Ureter (tissue), 1 donor: ENCODE measurements around the gene PARD3. TPM values are rescaled to one million over a fixed set of nuclear protein-coding genes. Genes with fewer than 3 reads are reported as not detected.
"Not testable (repeated sequence)": the region's sequence is repeated elsewhere in the genome, so short reads cannot be mapped to it uniquely, and the experiment has no call there.

Source experiments
- DNase-seq: peaks from one replicate; pipeline ENCODE4 v3.0.0-alpha.2; 2020; ENCODE audit warnings: low spot score
- total RNA-seq: library from RNA; stranded (reverse); gene quantifications from one replicate; pipeline ENCODE4 v1.2.4, GENCODE V29; 2023
- donor health status: DM: yes; HTN: yes; CAD: no.

The PARD3 gene
- total RNA-seq, 1 donor from 2014 or later: 73.5 TPM

DNA sequence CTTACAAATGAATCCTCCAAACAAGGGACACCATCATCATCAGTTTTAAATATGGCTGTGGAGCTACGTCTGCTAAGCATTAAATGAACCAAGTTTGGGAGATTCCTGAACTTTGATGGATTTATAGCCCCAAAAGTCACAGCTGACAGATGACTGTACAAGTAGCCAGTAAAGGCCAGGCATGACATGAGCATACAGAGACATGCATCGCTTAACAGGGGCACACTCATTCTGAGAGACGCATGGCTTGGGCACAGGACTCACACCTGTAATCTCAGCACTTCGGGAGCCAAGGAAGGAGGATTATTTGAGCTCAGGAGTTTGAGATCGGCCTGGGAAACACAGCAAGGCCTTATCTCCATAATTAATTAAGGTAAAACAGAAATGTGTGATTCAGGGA, 166.2 kb downstream of the PARD3 start:
- DNase-seq: no peak

DNA sequence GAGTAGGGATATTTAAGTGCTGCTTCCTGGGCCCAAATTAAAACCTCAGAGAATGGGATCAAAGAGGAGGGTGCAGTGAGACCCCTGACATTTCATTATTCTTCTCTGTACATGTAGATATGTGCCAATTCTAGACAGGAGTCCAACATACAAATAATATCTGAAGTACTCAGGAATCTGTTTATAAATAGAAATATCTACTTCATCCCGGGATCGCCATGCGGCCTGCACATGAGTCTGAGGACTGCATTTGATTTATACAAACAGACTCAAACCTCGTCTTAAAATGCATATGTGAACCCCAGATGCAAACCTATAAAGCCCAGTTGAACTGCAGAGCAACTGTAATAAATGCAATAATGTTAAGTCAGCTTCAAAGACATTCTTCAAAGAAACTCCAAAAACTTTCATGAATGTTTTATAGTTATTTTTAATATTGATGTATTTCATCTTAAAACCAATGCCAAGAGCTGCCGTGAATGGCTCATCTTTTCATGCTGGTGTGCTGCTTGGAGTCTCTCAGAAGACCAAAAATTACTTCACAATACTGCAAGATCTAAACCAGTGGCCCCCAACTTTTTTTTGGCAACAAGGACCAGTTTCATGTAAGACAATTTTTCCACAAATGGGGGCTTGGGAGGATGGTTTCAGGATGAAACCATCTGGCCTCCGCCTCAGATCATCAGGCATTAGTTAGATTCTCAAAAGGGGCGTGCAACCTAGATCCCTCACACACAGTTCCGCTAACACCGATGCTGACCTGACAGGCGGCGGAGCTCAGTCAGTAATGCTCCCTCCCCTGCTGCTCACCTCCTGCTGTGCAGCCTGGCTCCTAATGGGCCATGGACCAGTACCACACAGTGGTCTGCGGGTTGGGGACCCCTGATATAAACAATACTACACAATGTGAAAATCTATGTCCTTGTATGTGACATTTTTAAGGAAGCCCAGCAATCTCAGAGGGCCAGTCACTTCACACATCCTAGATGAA, 166.9 kb downstream of the PARD3 start:
- peak; percentile 29 for DNase-seq

DNA sequence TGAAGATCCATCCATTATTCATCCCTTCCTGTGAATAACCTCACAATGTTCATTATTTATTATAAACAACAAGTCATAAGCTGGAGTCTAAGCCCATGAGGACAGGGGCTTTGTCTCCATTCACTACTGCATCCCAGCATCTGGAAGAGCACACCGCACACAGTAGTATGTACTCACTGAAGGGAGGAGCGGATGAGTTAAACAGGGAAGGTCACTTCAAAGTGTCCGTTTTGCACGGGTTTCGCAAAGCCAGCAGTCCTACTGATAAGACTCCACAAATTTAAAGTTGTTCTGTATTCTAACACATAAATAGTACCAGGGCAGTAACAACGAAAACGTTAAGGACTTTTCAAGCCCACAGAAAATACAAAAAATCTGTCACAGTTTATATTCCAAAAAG, 167.9 kb downstream of the PARD3 start:
- peak; percentile 7 for DNase-seq

GRCh38 chr10:34646331-34646730, 168.8 kb downstream of the PARD3 start:
- DNase-seq: no peak

GRCh38 chr10:34644815-34645214, 170.3 kb downstream of the PARD3 start:
- not testable (repeated sequence) for DNase-seq

- no peak for DNase-seq
Observed at GRCh38 chr10:34644224-34644623, 170.9 kb downstream of the PARD3 start.

- DNase-seq: no peak
Observed at GRCh38 chr10:34643620-34644019, 171.5 kb downstream of the PARD3 start.

- no peak for DNase-seq
Observed at GRCh38 chr10:34641913-34642558, 173.1 kb downstream of the PARD3 start.

DNA sequence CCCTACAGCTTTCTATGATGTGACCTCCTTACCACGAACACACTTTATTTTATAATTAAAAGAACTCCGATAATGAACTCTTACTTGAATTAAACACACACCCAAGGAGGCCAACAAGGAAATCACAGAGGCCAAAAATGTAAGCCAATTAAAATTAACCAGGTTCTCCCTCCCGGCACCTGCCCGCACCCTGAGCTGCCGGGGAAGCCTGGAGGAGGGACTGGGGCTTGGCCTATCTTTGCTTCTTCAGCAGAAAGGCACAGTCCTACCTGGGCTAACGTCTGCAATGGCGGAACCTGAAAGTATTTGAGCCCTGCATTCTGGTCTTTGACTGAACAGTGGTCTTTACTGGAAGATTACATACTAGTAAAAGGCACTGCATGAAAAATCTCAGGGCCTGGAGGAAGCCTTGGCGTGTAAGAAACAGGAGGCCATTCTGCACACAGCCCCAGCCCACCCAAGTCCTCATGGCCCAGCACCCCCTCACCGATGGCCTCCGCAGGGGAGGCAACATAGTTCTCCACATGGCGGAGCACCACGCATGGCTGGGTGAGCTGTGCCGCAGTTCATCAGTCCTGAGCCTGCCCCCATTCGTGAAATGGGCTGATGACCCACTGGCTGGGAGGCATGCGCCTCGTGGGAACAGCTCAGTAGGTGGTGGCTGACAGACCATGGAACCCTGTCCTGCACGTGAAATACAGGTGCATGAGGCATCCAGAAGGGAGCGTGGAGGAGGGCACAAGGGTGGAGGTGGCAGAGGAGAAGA, 173.8 kb downstream of the PARD3 start:
- DNase-seq: no peak

DNA sequence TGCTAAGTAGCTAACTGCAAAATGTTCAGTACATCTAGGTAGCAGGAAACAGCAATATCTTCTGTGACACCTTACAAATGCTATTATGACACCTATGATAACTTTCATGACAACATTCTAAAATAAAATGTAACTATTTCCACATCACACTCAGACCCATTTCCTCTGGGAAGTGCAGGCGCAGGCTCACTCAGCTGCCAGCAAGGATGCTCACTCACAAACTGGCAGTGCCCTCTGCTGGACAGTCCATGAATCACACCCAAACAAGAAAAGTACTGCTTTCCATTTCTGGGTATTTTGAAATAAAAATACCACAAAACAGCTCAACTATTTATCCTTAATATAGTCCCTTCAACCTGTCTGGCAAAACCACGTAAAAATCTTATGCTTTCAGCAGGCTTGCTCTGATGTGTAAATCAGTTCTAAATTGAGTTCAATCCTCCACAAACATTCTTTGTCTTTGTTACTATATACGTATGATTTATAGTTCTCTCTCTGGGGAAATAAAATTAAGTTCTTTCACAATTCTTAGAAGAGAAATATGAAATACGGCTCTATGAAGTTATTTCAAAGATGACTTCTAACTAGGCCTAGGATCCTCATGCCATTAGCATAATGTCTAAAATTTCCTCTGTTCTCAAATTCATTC, 176.6 kb downstream of the PARD3 start:
- peak; percentile 87 for DNase-seq

- peak; percentile 61 for DNase-seq
Observed at GRCh38 chr10:34637418-34637911, 177.6 kb downstream of the PARD3 start.

DNA sequence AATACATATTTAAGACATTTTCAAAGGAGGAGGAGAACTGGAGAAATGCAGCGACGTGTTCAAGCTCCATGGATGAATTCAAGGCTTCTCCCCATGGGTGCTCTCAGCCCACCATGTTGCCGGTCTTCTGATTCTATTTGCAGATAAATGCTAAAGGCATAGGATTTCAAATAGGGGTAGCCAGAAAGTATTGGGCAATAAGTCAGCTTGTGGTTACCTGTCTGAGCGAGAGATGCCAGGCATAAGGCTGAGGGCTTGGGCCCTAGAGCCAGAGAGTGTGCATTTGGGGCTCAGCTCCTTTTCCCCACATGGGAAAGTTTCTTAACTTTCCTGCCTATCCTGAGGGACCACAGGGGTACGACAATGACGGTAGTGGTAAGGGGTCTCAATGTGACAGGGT, 180.0 kb downstream of the PARD3 start:
- DNase-seq: no peak

- no peak for DNase-seq
Observed at GRCh38 chr10:34633374-34633773, 181.7 kb downstream of the PARD3 start.

DNA sequence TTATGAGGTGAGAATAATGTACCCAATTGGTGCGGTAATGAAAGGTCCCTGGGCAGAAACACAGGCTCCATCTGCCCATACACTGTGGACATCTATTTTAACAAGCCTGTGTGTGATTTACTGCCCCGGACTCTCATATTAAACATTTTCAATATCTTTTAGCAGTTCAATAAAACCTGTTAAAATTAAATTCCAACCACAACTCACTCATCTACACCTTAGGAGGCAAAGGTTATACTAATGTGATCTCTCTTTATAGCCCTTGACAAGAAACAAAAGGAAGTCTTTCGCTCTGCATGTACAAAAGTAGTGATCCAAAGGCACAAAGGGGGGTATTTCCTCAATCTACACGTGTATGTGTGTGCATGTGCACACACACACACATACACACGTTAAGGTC, 186.0 kb downstream of the PARD3 start:
- DNase-seq: no peak

GRCh38 chr10:34628174-34628796, 186.8 kb downstream of the PARD3 start:
- no peak for DNase-seq

DNA sequence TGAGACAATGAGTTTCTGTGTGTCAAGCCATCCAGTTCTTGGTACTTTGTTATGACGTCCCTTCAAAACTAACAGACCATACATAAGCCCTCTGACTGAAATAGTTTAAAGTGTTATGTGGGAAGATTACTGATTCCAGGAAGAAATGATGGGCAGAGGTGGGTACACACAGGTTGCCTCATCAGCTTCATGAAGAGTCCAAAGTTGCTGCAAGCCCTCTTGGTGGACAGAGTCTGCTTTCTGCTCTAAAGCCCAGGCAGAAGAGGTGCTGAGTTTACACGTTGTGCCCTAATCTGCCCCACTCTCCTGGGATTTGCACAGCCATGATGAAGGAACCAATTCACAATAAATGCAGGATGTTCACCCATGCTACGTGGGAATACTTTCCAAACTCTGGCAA, 187.4 kb downstream of the PARD3 start:
- no peak for DNase-seq

DNA sequence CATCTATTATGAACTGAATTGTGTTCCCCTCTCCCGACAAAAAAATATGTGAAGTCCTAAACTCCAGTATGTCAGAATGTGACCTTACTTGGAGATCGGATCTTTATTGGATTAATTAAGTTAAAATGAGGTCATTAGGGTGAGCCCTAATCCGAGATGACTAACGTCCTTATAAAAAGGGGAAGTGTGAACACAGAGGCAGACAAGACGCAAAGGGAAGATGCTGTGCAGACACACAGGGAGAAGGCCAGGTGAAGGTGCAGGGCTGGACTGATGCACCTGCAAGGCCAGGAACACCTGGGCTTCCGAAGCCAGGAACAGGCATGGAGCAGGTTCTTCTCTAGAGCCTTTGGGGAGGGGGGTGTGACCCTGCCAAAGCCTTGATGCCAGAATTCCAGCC, 187.8 kb downstream of the PARD3 start:
- DNase-seq: no peak

- no peak for DNase-seq
Observed at GRCh38 chr10:34626158-34626880, 188.8 kb downstream of the PARD3 start.

- no peak for DNase-seq
Observed at GRCh38 chr10:34624323-34625153, 190.6 kb downstream of the PARD3 start.
